GM19238 (cell line): ENCODE results near the gene INPP5A.
"Not testable (repeated sequence)": the region's sequence is repeated elsewhere in the genome, so short reads cannot be mapped to it uniquely, and the experiment has no call there.

Experiments used
- DNase-seq: peaks from one replicate; pipeline ENCODE4 v3.0.0; 2011; ENCODE audit warnings: low spot score; ENCODE audit not compliant: insufficient read length

The INPP5A gene

DNA sequence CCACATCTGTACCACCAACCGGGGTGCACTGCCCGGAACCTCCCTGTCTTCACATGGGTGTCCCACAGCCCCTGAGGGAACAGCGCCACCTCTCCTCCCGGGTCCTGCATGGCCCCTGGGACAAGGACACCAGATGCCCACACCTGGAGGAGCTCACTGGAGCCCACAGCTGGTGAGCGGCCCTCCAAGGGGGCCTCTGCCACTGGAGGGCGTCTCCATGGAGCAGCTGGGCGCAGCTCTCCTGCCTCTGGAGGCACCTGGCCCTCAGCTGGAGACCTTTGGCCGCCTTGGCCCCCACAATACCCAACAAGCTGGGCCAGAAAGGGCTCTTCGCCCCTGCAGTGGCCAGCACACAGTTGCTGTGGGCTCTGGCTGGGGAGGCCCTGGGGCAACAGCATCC lies 255.6 kb downstream of the INPP5A start:
- no peak for DNase-seq

DNA sequence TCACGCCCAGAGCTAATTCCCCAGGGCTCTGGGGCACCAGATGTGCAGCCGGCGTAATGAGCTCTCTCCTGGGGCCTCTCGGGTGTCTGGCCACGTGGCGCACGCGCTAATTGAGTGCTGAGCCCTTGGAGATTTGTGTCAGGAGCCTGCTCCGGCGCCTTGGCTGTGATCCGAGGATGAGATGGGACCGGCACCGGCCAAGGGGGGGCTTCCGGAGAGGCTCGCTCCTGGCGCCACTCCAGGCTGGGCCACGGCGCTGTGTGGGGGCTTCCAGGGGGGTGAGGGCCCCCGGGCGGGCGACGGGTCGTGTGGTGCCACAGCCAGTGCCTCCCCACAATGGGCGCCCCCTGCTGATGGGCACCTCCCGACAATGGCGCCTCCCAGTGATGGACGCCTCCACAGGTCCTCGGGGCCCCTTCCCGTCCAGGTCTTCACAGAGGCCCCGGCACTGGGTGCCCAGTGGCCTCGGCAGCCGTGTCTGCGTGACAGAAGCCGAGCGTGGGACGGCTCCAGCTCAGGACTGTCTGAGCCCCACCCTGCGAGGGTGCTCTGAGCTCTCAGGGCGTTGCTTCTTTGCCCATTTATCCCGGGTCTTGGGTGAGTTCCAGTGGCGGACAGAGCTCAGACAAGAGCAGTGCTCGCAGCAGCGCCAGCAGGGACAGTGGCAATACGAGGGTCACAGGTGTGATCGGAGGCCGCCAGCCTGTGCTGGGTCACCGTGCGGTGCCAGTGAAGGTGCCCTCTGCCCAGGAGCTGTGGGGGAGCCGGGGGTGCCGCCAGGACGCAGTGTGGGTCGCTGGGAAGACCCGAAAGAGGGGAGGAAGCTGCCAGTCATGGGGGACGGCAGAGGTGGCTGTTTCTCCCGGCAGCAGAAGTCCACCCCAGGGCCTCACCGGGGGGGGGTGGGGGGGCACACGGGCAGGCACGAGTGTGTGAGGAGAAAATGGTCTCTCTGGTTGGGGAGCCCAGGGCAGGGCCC lies 256.6 kb downstream of the INPP5A start:
- DNase-seq = no peak

DNA sequence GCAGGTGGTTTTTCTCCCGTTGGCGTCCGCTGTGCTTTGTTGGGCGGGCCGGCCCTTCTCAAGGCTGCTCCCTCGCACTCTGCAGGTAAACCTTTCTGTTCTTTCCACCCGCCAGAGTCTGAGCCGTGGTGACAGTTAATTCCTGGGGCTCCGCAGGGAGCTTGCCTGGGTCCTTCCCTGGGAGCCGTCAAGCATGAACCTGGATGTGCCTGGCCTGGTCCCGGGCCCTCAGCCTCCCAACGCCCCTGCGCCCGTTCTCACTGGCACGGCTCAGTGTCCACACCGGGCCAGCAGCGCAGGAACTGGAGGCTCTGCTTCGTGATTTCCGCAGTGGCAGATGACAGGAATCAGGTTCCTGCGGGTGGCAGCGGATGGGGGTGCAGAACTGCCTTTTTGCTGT lies 259.3 kb downstream of the INPP5A start:
- no peak for DNase-seq

DNA sequence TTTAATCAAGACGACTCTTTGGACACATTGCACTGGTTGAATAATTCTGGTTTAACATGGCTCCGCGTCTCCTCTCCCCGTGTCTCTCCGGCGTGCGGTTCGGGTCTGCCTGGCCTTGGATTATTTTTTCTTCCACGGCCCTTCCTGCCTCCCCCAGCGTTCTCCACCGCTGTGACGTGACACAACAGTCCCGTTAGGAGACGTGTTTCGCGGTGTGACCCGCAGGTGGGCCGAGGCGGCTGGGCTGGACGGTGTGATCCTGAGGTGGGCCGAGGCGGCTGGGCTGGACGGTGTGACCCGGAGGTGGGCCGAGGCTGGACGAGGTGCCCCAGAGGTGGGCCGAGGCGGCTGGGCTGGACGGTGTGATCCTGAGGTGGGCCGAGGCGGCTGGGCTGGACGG lies 260.4 kb downstream of the INPP5A start:
- not testable (repeated sequence) for DNase-seq

DNA sequence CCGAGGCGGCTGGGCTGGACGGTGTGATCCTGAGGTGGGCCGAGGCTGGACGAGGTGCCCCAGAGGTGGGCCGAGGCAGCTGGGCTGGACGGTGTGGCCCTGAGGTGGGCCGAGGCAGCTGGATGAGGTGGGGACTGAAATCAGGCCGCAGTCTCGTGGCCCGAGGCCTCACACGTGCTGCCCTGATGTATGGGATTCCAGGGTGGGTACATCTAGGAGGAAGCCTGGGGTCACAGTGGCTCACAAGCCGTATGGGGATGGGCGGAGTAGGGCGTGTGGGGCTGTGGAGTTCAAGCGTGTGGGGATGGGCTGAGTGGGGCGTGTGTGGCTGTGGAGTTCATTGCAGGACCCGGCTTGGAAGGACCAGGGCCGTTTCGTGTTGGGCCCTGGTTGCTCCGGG lies 260.8 kb downstream of the INPP5A start:
- DNase-seq = no peak

DNA sequence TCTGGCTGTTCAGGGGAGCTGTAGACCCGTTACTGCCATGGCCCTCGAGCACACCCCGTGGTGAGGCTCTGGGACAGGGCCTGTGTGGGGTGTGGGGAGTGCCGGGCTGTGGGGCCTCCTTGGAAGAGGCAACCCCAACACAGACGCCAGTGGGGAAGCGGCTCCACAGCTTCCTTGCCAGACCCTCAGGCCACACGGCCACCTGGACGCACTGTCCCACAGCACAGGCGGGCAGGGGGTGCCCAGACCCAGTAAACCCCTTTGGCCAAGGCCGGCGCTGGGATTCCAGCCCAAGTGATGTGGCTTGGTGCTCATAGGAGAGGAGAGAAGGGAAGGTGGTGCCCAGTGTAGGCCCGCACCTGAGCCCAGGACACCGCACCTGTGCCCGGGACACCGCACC lies 261.3 kb downstream of the INPP5A start:
- no peak for DNase-seq

DNA sequence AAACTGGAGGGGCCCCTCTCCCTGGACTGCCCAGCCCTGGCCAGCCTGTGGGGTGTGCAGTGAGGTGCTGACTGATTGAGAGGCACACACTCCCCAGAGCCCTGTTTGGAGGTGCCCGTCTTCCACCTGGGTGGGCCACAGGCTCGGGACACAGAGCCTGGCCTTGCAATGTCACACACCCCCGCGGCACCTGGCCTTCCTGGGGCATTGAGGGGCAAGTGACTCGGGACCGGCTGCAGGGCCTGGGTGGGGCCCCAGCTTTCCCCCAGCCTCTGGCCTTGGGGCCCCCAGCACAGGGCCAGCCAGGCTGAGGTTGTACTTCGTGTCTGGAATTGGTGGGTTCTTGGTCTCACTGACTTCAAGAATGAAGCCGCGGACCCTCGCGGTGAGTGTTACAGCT lies 262.3 kb downstream of the INPP5A start:
- no peak for DNase-seq

DNA sequence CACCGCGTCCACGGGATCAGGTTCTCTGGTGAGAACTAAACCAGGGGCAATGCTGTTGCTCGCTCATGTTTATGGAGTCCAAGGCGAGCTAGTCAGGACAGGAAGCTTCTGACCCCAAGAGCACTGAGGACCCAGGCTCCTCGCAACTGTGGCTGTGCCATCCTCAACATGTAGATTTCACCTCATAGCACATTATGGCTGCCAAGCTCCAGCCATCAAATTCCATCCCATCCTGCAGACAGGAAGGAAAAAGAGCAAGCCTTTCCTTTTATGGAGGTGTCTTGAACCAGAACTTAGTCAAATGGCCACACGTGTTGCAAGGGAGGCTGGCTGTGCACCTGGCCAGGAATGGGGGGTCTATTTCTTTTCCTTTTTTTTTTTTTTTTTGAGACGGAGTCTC lies 264.5 kb downstream of the INPP5A start:
- DNase-seq = no peak

DNA sequence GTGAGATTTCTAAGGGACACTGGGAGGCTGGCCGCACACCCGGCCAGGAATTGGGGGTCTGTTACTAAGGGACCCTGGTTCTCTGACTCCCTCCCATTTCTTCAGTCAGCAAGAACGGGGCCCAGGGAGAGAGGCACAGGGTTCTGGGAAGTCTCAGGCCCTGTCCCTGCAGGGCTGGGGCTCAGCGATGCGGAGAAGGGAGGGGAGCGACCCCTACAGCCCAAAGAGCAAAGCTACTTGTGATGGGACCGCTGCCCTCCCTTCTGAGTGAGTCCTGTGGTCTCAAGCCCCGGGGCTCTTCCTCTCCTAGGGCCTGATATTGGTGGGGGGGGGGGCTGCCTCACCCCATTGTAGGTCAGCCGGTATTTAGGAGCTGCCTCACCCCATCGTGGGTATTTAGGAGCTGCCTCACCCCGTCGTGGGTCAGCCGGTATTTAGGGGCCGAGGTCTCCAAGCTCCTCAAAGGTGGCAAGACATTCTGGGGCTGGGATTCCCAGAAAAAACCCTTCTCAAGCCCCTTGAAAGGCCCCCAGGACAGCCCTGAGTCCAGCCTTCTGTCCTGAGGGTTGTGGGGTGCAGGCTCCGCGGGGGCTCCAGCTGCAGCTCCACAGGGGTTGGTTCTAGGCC lies 265.2 kb downstream of the INPP5A start:
- DNase-seq = no peak

DNA sequence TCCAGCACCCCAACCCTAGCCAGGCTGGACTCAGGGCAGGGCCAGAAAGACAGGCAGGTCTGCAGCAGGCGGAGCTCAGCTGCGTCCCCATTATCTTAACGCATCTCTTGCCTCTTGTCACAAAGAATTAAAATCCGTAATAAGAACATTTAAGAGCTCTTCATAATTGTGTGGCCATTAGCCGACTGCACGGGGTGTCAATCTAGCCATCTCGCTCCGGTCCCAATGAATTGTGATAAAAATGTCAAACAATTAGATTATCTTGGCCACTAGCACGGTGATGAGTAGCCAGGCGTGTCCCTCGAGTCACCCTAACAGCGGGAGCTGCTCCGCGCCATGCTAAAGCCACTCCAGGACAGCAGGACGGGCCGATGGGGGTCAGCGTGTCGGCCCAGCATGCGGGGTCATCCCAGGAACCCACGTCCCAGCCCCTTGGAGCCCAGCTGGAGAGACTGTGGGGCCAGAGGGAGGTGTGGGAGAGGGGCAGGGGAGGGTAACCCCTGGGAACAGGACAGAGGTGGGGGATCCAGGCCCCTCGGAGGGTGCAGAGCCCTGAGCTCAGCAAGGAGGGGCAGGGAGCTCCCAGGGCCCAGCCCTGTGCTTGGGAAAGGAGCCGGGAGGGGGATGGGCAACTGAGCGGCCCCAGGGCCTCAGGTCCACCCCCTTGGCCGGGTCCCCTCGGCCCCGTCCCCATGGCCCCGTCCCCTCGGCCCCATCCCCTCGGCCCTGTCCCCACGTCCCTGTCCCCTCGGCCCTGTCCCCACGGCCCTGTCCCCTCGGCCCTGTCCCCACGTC lies 266.0 kb downstream of the INPP5A start:
- no peak for DNase-seq

DNA sequence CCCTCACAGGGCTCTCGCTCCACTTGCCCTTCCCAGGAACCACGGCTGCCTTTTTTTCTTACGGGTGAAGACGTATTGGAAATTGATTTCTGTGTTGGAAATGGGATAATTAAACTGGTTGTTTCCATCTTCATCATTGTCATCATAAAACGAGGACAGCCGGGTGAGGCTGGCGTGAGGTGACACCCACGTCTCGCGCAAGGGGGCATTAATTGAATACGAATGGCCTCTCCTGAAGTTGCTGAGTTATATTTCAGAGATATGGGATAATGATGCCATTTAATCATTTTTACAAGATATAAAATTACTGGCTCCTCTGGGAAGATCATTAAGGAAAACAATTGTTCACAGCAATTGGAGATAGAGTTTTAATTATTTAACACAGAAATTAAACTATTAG lies 266.7 kb downstream of the INPP5A start:
- DNase-seq = no peak

DNA sequence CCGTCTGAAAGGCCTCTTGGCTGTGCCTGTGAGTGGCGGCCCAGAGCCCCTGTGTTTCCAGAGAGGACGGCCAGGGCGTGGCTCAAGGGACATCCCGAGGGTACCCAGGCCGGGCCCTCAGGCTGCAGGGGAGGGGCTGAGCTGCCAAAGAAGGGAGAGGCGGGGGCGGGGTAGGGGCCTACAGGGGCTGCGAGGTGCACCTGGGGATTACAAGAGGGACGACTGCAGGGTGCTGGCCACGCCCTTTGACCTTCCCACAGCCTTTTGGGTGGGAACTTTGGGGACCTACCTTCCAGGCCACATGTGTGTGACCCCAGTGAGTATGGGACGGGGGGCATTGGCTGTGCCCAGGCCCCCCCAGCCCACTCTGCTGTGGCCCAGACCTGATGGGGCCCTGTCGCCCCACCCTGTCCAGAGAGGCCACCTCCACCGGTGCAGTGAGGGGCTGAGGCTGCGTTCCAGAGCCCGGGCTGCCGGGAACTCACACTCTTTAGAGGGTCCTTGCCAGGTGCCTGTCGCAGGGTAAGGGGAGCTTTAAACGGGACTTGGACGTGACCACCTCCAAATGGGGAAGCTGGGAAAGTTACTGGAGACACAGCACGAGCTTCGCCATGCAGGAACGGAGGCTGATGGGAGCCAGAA lies 267.3 kb downstream of the INPP5A start:
- no peak for DNase-seq

DNA sequence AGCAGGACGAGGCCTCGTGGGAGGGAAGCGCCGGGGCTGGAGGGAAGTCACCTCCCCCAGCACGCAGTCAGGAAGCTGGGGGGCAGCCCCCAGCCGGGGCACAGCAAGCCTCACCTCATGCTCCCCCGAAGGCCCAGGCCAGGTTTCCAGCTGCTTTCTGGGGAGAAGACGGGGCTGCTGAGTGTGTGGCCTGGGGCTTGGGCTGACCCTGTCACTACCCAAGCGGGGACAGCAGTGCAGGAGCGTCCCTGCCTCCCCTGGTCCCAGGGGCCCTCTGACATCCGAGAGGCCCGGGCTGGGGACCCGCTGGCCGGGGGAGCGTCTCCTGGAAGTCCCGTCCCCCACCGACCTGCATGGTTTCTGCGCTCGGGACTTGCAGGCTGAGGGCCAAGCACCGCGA lies 268.0 kb downstream of the INPP5A start:
- no peak for DNase-seq

DNA sequence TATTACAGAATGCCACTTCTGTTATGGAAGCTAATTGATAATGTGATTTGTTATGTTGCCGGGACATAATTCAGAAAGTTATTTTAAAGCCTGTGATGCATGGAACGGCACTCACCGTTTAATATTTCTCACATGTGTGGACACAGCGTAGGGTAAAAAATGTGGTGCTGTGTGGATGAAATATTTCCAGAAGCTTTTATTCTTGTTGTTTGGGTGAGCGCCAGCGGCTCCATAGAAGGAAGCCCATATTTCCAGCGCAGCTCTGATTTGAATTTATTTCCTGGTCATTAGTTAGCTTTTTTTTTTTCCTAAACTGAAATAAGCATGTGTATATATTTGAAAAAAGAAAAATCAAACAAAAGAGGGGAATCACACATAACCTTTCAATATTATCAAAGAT lies 268.5 kb downstream of the INPP5A start:
- DNase-seq = no peak

DNA sequence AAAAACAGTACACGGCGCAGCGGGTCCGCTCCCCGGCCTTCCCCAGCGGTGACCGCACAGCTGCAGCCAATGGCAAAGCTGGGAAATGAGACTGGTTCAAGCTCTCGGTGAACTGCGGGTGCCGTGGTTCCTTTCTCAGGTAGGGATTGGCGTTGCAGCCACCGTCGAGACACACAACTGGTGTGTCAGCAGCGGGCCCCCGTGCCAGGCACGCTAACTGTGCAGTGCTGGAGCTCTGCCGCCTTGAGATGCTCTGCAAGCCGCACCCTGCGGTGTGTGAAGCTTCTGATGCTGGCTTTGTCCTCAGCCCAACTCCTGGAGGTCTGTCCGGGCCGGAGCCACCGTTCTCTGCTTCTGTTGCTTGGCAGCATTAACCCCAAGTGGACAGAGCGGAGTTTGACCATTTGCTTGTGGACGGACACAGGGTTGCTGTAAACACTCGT lies 269.0 kb downstream of the INPP5A start:
- DNase-seq = no peak

DNA sequence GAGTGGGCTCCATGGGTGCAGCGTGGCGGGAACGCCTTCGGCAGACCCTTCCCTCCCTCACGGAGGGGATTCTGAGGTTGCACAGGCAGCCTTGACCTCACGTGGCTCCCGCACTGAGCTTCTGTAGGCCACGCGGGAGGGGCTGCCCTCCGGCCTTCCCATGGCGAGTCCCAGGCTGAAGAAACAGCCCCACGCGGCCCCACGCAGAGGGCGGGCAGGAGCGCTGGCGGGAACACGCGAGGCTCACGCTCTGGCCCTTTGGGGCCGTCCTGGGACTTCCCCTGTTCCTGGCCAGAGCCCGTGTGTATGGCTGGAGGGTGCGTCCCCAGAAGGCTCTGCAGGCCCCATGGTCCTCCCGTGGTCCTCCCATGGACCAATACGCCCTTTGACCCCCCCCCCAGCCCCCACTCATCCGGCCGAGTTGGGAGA lies 270.0 kb downstream of the INPP5A start:
- DNase-seq = no peak

DNA sequence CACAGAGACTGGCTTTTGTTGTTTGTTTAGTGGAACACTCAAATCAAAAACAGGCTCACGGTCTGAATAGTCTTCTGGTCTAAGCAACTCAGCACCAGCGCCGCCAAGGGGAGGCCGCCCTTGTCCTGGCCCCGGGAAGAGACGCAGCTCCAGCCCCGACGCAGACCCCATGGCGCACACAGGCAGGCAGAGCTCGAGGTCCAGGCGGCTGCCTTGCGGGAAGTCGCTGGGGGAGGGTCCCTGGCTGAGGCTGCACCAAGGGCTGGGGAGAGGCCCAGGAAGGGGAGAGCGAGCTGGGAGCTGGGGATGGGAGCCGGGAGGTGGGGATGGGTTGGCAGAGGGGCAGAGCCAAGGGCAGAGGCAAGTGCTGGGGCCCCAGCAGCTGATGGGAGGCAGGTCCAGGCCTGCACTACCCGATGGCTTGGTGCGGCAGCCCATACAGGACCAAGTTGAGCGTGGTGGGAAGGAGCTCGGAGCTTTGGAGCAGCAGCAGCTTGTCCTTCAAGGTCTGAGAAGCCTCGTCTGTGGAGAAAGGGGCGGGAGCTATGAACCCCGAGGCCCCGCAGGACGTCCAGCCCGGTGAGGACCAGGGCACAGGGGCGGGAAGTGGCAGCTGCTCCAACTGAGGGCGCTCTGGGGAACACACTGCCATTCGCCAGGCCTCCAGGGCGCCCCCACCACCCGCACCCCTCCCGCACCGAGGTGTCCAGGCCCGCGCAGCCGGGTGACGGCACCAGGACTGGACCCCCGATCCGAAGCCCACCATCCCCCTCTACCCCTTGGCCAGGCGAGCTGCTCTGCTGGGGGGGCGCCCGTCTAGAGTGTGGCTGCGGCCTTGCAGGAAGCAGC lies 271.0 kb downstream of the INPP5A start:
- DNase-seq = no peak

DNA sequence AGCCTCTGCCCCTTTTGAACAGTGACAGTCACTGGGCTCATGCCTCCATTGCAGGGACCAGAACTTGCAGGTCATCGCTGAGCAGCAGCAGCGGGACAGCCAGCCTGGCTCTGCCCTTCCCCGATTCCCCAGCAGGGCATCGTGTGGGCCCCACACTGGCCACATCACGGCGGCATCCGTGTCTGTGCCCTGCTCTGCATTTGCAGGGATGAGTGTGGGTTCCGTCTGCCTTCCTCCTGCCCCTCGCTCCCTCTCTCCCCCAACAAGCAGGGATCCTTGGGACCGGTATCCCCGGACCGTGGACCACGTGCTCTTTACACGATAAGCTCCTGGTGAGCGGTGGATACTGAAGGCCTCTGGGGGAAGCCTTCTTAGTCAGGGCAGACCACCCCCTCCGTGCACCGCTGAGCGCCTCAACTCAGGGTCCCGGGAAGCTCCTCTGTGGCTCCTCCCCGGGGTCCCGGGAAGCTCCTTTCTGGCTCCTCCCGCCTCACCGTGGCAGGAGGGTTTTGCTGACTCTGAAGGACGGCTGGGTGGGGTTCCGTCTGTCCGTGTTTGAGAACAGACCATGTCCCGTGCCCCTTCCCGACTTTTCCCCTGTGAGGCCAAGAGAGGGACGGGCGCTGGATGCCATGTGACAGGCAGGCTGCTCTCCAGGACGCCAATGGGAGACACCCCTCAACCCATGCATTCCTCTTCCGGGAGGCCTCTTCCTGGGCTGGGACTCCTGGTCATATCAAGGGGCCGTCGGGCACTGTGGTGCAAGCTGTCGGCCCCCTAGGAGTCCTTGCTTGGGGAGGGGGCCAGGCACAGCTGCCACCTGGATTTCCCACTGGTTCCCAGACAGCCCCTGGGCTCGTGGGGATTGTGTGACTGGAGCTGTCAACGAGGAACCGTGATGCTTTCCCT lies 271.9 kb downstream of the INPP5A start:
- DNase-seq = no peak

DNA sequence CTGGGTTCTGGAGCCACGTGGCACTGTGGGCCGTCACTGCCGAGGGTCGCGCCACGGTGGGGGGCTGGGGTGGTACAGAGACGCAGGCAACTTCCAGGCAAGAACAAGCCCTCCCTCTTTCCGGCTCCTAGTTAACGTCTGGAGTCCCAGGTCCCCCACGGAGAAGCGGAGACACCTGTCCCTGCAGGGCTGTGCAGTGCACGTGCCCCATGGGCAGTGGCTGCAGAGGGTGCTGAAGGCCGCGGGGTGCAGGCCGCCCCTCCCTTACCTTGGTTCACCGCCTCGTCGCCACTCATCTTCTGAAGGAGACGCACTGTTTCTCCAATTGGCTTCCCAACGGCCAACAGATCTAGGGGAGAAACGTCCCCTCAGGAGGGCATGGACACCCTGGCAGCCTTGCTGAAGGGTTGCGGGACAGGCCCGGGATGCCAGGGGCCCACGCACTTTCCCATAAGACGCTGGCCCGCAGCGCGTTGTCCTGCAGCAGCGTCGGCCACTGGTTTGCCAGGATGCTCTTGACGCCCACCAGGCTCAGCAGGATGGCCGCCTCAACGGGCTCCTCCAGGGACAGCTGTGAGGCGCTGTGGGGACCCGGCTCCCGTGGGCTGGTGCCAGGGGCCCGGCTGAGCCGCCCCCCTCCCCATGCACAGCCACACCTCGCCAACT lies 272.7 kb downstream of the INPP5A start:
- DNase-seq = no peak
